Glutamatergic neuron (in vitro differentiated cells): ENCODE results near the gene CERS3. TPM values are rescaled to one million over a fixed set of nuclear protein-coding genes. Genes with fewer than 3 reads are reported as not detected.
"Not testable (repeated sequence)": the region's sequence is repeated elsewhere in the genome, so short reads cannot be mapped to it uniquely, and the experiment has no call there.

Experiments used
- DNase-seq: peaks from one replicate; pipeline ENCODE4 v3.0.0; 2022
- H3K27ac Mint-ChIP-seq: one replicate; pipeline ENCODE4 v1.8.0; 2020; ENCODE audit warnings: mild to moderate bottlenecking, mixed read lengths, inconsistent platforms; ENCODE audit not compliant: unreplicated experiment
- H3K27me3 Mint-ChIP-seq: one replicate; pipeline ENCODE4 v1.8.0; 2020; ENCODE audit warnings: mild to moderate bottlenecking, moderate library complexity, mixed read lengths, inconsistent platforms; ENCODE audit not compliant: unreplicated experiment
- H3K36me3 Mint-ChIP-seq: one replicate; pipeline ENCODE4 v1.8.0; 2020; ENCODE audit warnings: mild to moderate bottlenecking, mixed read lengths, inconsistent platforms; ENCODE audit not compliant: unreplicated experiment
- H3K4me1 Mint-ChIP-seq: one replicate; pipeline ENCODE4 v1.8.0; 2020; ENCODE audit warnings: mild to moderate bottlenecking, low read depth, mixed read lengths, inconsistent platforms; ENCODE audit not compliant: unreplicated experiment
- H3K4me3 Mint-ChIP-seq: one replicate; pipeline ENCODE4 v1.8.0; 2020; ENCODE audit warnings: mild to moderate bottlenecking, mixed read lengths, inconsistent platforms; ENCODE audit not compliant: unreplicated experiment
- H3K9me3 Mint-ChIP-seq: one replicate; pipeline ENCODE4 v1.8.0; 2020; ENCODE audit warnings: mild to moderate bottlenecking, moderate library complexity, mixed read lengths, inconsistent platforms; ENCODE audit not compliant: unreplicated experiment
- total RNA-seq: library from RNA; stranded (reverse); fragmentation: NEBNext Ultra II Directional; extraction: Animal tissue kit (Norgen Biotek cat#: 25700); gene quantifications from one replicate; pipeline ENCODE4 v1.2.1, GENCODE V29; 2021; ENCODE audit not compliant: unreplicated experiment
- TF ChIP-seq, protein P1 (sequence below): fragments of 200-600 bp; sonication (generic); IDR thresholded peaks from one replicate; pipeline ENCODE4 v1.5.0; 2021; ENCODE audit not compliant: partially characterized antibody, unreplicated experiment

Gene CERS3
- total RNA-seq, 1 donor from 2014 or later = not detected

DNA sequence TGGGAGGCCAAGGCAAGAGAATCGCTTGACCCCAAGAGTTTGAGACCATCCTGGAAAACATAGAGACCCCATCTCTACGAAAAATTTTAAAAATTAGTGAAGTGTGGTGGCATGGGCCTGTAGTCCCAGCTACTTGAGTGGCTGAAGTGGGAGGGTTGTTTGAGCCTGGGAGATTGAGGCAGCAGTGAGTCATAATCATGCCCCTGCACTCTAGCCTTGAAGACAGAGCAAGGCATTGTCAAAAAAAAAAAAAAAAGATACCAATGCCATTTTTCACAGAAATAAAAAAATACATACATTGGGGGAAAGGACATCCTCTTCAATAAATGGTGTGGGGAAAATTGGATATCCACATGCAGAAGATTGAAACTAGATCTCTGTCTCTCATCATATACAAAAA, 74.6 kb downstream of the CERS3 start:
- H3K4me1 Mint-ChIP-seq = no peaks in the 10 kb centered on the region
- H3K27me3 Mint-ChIP-seq = peaks cover 3% of the 10 kb centered on the region
- peaks cover 12% of the 10 kb centered on the region for H3K36me3 Mint-ChIP-seq
- no peak for DNase-seq
- peaks cover 6% of the 10 kb centered on the region for H3K9me3 Mint-ChIP-seq
- no peak overlapping the region for H3K4me3 Mint-ChIP-seq
- TF ChIP-seq, protein P1, sequence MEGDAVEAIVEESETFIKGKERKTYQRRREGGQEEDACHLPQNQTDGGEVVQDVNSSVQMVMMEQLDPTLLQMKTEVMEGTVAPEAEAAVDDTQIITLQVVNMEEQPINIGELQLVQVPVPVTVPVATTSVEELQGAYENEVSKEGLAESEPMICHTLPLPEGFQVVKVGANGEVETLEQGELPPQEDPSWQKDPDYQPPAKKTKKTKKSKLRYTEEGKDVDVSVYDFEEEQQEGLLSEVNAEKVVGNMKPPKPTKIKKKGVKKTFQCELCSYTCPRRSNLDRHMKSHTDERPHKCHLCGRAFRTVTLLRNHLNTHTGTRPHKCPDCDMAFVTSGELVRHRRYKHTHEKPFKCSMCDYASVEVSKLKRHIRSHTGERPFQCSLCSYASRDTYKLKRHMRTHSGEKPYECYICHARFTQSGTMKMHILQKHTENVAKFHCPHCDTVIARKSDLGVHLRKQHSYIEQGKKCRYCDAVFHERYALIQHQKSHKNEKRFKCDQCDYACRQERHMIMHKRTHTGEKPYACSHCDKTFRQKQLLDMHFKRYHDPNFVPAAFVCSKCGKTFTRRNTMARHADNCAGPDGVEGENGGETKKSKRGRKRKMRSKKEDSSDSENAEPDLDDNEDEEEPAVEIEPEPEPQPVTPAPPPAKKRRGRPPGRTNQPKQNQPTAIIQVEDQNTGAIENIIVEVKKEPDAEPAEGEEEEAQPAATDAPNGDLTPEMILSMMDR = no peak
- no peak overlapping the region for H3K27ac Mint-ChIP-seq

DNA sequence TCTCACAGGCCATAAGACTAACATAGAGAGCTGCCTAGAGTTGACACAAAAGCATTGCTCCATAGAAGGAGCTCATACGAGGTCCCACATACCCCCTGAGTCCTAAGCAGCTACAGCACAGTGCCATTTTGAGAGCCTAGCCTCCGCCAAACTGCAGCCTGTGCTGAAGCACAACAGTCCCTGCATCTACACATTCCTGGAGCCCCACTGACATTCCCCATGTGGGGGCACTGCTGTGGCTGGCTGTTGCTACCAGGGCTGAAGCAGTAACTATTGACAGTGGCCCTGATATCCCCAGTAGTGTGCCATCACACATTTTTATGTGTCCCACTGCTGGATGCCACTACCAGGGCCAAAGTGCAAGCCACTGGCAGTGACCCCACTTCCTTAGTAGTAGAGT, 80.3 kb downstream of the CERS3 start:
- Mint-ChIP-seq H3K4me3 (no peak overlapping the region), H3K36me3 (peaks cover 11% of the 10 kb centered on the region), H3K4me1 (no peaks in the 10 kb centered on the region), H3K27me3 (peaks cover 3% of the 10 kb centered on the region), H3K27ac (no peak overlapping the region), H3K9me3 (peaks cover 6% of the 10 kb centered on the region)
- no peak for DNase-seq
- TF ChIP-seq, protein P1 = no peak

DNA sequence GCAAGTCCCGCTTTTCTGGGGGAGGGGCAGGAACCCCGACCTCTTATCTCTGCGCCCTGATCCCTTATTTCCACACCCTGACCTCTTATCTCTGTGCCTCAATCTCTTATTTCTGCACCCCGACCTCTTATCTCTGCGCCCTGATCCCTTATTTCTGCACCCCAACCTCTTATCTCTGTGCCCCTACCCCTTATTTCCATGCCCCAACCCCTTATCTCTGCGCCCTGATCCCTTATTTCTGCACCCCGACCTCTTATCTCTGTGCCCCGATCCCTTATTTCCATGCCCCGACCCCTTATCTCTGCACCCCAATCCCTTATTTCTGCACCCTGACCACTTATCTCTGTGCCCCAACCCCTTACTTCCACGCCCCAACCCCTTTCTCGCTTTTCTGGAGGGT, 87.7 kb downstream of the CERS3 start:
- H3K9me3 Mint-ChIP-seq, H3K36me3 Mint-ChIP-seq, H3K27ac Mint-ChIP-seq, H3K4me1 Mint-ChIP-seq, H3K4me3 Mint-ChIP-seq, H3K27me3 Mint-ChIP-seq, DNase-seq: not testable (repeated sequence)

DNA sequence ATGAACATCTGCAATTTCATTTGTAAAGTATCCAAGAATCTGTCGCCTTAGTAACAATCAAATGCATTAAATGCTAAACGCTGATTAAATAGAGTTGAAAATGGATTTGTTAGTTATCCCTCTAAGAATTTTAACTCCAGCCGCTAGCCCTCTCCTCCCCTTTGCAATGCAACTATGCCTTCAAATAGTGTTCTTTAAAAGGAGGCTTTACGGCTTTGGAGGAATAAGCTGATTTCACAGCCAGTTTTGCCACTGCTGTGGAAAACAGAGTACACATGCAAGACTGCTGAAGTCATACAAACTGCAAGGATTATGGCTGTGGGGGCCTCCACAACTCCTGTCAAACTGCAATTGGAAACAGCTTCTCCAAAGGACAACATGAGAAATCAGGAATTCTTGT, 89.2 kb downstream of the CERS3 start:
- Mint-ChIP-seq H3K27ac (no peak overlapping the region), H3K27me3 (peaks cover 1% of the 10 kb centered on the region), H3K4me1 (no peaks in the 10 kb centered on the region), H3K9me3 (no peaks in the 10 kb centered on the region), H3K4me3 (no peak overlapping the region), H3K36me3 (peaks cover 9% of the 10 kb centered on the region)
- DNase-seq = no peak
- TF ChIP-seq, protein P1 = no peak

DNA sequence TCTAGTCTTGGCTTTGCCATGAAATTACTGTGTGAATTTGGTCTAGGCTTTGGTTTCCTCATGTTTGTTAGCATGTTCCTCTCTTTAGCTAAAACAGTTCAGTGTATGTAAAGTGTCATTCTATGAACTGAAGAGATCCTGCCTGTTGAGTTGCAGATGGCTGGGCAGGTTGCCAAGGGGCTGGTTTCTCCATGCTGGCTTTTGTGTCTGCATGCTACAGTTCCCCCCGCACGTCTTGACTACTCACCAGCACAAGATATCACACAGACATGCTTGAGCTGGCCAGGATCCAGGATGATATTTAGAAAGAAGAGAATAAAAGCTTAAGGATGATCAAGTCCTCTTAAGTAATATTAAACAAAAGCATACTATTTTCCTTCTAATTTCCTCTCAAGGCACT, 90.2 kb downstream of the CERS3 start:
- Mint-ChIP-seq H3K27me3 (peaks cover 1% of the 10 kb centered on the region), H3K4me3 (no peak overlapping the region), H3K4me1 (no peaks in the 10 kb centered on the region), H3K36me3 (peaks cover 9% of the 10 kb centered on the region), H3K9me3 (no peaks in the 10 kb centered on the region), H3K27ac (no peak overlapping the region)
- TF ChIP-seq, protein P1 = no peak
- DNase-seq = no peak

DNA sequence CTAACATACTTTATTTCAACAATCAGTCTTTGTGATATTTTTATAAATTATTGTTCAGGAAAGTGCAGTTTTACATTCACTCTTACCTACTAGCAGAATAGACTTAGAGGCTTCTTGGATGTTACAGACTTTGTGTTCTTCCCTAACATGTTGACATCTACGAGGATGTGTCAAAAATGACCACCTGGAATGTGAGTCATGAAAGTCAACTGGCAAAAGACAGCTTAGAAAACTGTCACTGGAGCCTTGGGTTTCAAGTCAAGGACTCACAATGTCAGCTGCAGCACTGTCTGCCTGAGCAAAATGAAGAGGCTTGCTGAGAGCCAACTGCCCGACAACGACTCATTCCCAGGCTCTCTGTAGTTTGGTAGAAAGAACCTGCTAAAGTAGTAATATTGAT, 91.5 kb downstream of the CERS3 start:
- Mint-ChIP-seq H3K27me3 (peaks cover 1% of the 10 kb centered on the region), H3K36me3 (peaks cover 9% of the 10 kb centered on the region), H3K27ac (no peak overlapping the region), H3K9me3 (no peaks in the 10 kb centered on the region), H3K4me3 (no peak overlapping the region), H3K4me1 (no peaks in the 10 kb centered on the region)
- TF ChIP-seq, protein P1 = no peak
- no peak for DNase-seq
